CD4-positive, alpha-beta T cell (primary cell): ENCODE data around the gene CXXC5. TPM values are rescaled to one million over a fixed set of nuclear protein-coding genes. Genes with fewer than 3 reads are reported as not detected.
"Not testable (repeated sequence)": the region's sequence is repeated elsewhere in the genome, so short reads cannot be mapped to it uniquely, and the experiment has no call there.

Experiments used
- ATAC-seq: fragments of 200-7000 bp; cut with Tn5 transposase; one replicate; pipeline ENCODE4 v1.10.0; 2022; ENCODE audit warnings: mild to moderate bottlenecking; ENCODE audit not compliant: poor library complexity
- CTCF ChIA-PET: fragments of 350-600 bp; sonication (Branson Sonifier 250); formaldehyde crosslinking; loops from one replicate; lab custom pipeline; 2021; ENCODE audit warnings: antibody characterized with exemption, inconsistent platforms; lab: Charles Lee
- POLR2A ChIA-PET: fragments of 350-600 bp; sonication (Branson Sonifier 250); formaldehyde crosslinking; loops from one replicate; lab custom pipeline; 2021; ENCODE audit warnings: antibody characterized with exemption, inconsistent platforms; lab: Charles Lee
- DNase-seq, 14 experiments: peaks; one replicate each; pipeline ENCODE4 v3.0.0-alpha.2; 2013 to 2020; ENCODE audit warnings: mixed read lengths in 2 of 14
- H3K27ac ChIP-seq, 2 donors: one replicate each; pipeline versions ENCODE4 v1.5.1 to v1.7.0; 2013; ENCODE audit warnings: low read length in 2 of 2, low read depth in 1 of 2, mild to moderate bottlenecking in 1 of 2
- H3K27me3 ChIP-seq, 2 experiments: 1 replicate in 1 of 2; 2 replicates in 1 of 2; pipeline versions ENCODE4 v1.6.1 to v1.7.0; 2013; ENCODE audit warnings: low read length in 2 of 2, control low read depth in 1 of 2, mild to moderate bottlenecking in 1 of 2, moderate library complexity in 1 of 2; ENCODE audit not compliant: insufficient read depth in 2 of 2, control insufficient read depth in 1 of 2
- H3K36me3 ChIP-seq: one replicate; pipeline ENCODE4 v1.6.1; 2013; ENCODE audit warnings: low read length, control low read depth; ENCODE audit not compliant: insufficient read depth
- H3K4me1 ChIP-seq: one replicate; pipeline ENCODE4 v1.6.1; 2013; ENCODE audit warnings: low read length, control low read depth; ENCODE audit not compliant: insufficient read depth
- H3K4me3 ChIP-seq: one replicate; pipeline ENCODE4 v1.5.1; 2013; ENCODE audit warnings: mild to moderate bottlenecking, low read length, moderate library complexity
- H3K9me3 ChIP-seq, 2 experiments: 1 replicate in 1 of 2; 2 replicates in 1 of 2; pipeline versions ENCODE4 v1.6.1 to v1.7.0; 2013; ENCODE audit warnings: low read length in 2 of 2, mild to moderate bottlenecking in 2 of 2, control low read depth in 1 of 2, moderate library complexity in 1 of 2; ENCODE audit not compliant: control insufficient read depth in 1 of 2, insufficient read depth in 1 of 2
- H3K27ac Mint-ChIP-seq: one replicate; pipeline ENCODE4 v1.8.0; 2020; ENCODE audit warnings: mixed read lengths
- H3K27me3 Mint-ChIP-seq: one replicate; pipeline ENCODE4 v1.8.0; 2021; ENCODE audit warnings: mixed read lengths
- H3K36me3 Mint-ChIP-seq: one replicate; pipeline ENCODE4 v1.8.0; 2021; ENCODE audit warnings: low read depth, mixed read lengths
- H3K4me1 Mint-ChIP-seq: one replicate; pipeline ENCODE4 v1.8.0; 2021; ENCODE audit warnings: low read depth, mixed read lengths
- H3K4me3 Mint-ChIP-seq: one replicate; pipeline ENCODE4 v1.8.0; 2020; ENCODE audit warnings: mild to moderate bottlenecking, mixed read lengths
- H3K9me3 Mint-ChIP-seq: one replicate; pipeline ENCODE4 v1.8.0; 2020; ENCODE audit warnings: mixed read lengths
- CTCF ChIP-seq: fragments of 200-600 bp; IDR thresholded peaks from one replicate; pipeline ENCODE4 v1.8.0; 2022; ENCODE audit warnings: antibody characterized with exemption, mild to moderate bottlenecking
- intact Hi-C, 2 experiments: fragments of 100-400 bp; cut with DNase I in 1 of 2; cut with micrococcal nuclease in 1 of 2; formaldehyde crosslinking; loops; one replicate each; pipeline versions ENCODE4 v1.15.1 to v1.9.0; 2023 to 2025; cut with DNase I, micrococcal nuclease
- polyA plus RNA-seq, 2 donors: library from polyadenylated mRNA; unstranded; fragments of 120-200 nt; gene quantifications; one replicate each; pipeline ENCODE4 v1.2.1, GENCODE V29; 2013
- total RNA-seq, 174 experiments: library from RNA in 2 of 174; stranded (reverse) in 2 of 174; gene quantifications; one replicate each; pipeline ENCODE4 v1.2.3 and lab custom pipeline; 2021 to 2026

CXXC5 gene
- 1 to 10 TPM; 1.9 to 2.7 TPM for total RNA-seq
- polyA plus RNA-seq (2013, experiment 1 of 2), result 3.8 TPM
- polyA plus RNA-seq (2013, experiment 2 of 2), result 4.0 TPM
- 0.28 to 17.9 (median 2.3) reads per million in 172 experiments for total RNA-seq (lab: John Stamatoyannopoulos, UW)

GRCh38 chr5:139648205-139649081 is at the start of gene CXXC5:
TSS of gene CXXC5 (plus strand) at chr5:139648349. CDS start at chr5:139680524, 32,175 bp downstream.
- peak within 1 kb of the TSS; percentile 70 for H3K4me3 Mint-ChIP-seq
- ATAC-seq (peak; percentile 63), DNase-seq (peak in 10 of 14 experiments; percentile 17 to 73 (median 44))
- intact Hi-C loops, result no loop called here
- CTCF ChIA-PET, result interaction anchor here (0.6 to 5.1 kb wide), 4 partner anchors 11 to 184 kb away, joined by 3 to 22 read pairs (median 3); no protein-coding TSS in a partner anchor
- H3K27me3 ChIP-seq, result peaks cover 48 to 65% of the 10 kb centered on the region in 2 experiments
- no peak for TF ChIP-seq CTCF
- no peaks in the 10 kb centered on the region for H3K36me3 ChIP-seq
- peaks cover 44% of the 10 kb centered on the region for H3K4me1 ChIP-seq
- H3K9me3 ChIP-seq, result peaks cover 0 to 20% of the 10 kb centered on the region in 2 experiments
- no peak within 1 kb of the TSS for H3K27ac Mint-ChIP-seq
- POLR2A ChIA-PET, result interaction anchor here (0.8 to 2.8 kb wide), 4 partner anchors 9 to 22 kb away, joined by 3 to 15 read pairs (median 8); no protein-coding TSS in a partner anchor
- H3K4me1 Mint-ChIP-seq, result peaks cover 39% of the 10 kb centered on the region
- H3K9me3 Mint-ChIP-seq, result no peaks in the 10 kb centered on the region
- H3K27ac ChIP-seq, result no peak within 1 kb of the TSS
- H3K36me3 Mint-ChIP-seq, result no peaks in the 10 kb centered on the region
- H3K4me3 ChIP-seq, result peak within 1 kb of the TSS; percentile 46
- H3K27me3 Mint-ChIP-seq, result peaks cover 59% of the 10 kb centered on the region

- H3K27ac ChIP-seq, intact Hi-C loops, H3K27ac Mint-ChIP-seq, H3K27me3 Mint-ChIP-seq, H3K9me3 ChIP-seq, H3K4me3 Mint-ChIP-seq, H3K4me3 ChIP-seq, H3K9me3 Mint-ChIP-seq, DNase-seq, ATAC-seq, H3K27me3 ChIP-seq: not testable (repeated sequence)
- POLR2A ChIA-PET, result interaction anchor here (0.6 to 1.5 kb wide), 6 partner anchors 9 to 150 kb away, joined by 3 to 8 read pairs (median 4); partner anchors contain the start of gene UBE2D2
- Histone ChIP-seq H3K4me1 (peaks cover 13% of the 10 kb centered on the region), H3K36me3 (peaks cover 32% of the 10 kb centered on the region)
- H3K4me1 Mint-ChIP-seq, result peaks cover 40% of the 10 kb centered on the region
- H3K36me3 Mint-ChIP-seq, result peaks cover 55% of the 10 kb centered on the region
- CTCF ChIA-PET, result interaction anchor here (0.7 to 1.5 kb wide), 2 partner anchors 33 to 697 kb away, joined by 4 read pairs; no protein-coding TSS in a partner anchor
These were observed 49.6 kb upstream of the CXXC5 start for GRCh38 chr5:139598601-139598965.

- no peak for ATAC-seq
- H3K36me3 Mint-ChIP-seq, result peaks cover 58% of the 10 kb centered on the region
- H3K4me3 Mint-ChIP-seq, result no peak overlapping the region
- H3K9me3 Mint-ChIP-seq, result no peaks in the 10 kb centered on the region
- H3K4me1 ChIP-seq, result peaks cover 7% of the 10 kb centered on the region
- POLR2A ChIA-PET, result interaction anchor here (0.7 to 1.1 kb wide), 2 partner anchors 12 to 35 kb away, joined by 3 to 4 read pairs; no protein-coding TSS in a partner anchor
- no peaks in the 10 kb centered on the region for H3K27me3 Mint-ChIP-seq
- H3K27ac ChIP-seq, result no peak overlapping the region
- CTCF ChIA-PET, result interaction anchor here (1.3 kb wide), 1 partner anchor 25 kb away, joined by 3 read pairs; no protein-coding TSS in a partner anchor
- intact Hi-C loops, result no loop called here
- peaks cover 0 to 4% of the 10 kb centered on the region in 2 experiments for H3K9me3 ChIP-seq
- H3K27ac Mint-ChIP-seq, result peak overlapping the region; percentile 44
- no peak overlapping the region for H3K4me3 ChIP-seq
- no peak for DNase-seq
- peaks cover 30% of the 10 kb centered on the region for H3K4me1 Mint-ChIP-seq
- TF ChIP-seq CTCF, result no peak
- no peaks in the 10 kb centered on the region for H3K27me3 ChIP-seq
- peaks cover 46% of the 10 kb centered on the region for H3K36me3 ChIP-seq
These were observed 47.7 kb upstream of the CXXC5 start for GRCh38 chr5:139600336-139600949.
